HepG2 (cell line): ENCODE results near the gene EMP2. TPM values are rescaled to one million over a fixed set of nuclear protein-coding genes. Genes with fewer than 3 reads are reported as not detected.

Source experiments
- NFKBIZ ChIP-seq: IDR thresholded peaks from 2 replicates; pipeline ENCODE4 v1.6.1; 2018; ENCODE audit warnings: missing genetic modification reagents, missing compliant biosample characterization
- PATZ1 ChIP-seq: sonication (generic); formaldehyde crosslinking; IDR thresholded peaks from 2 replicates; pipeline ENCODE4 v1.4.0; 2020; ENCODE audit warnings: missing genetic modification reagents
- SALL2 ChIP-seq: sonication (generic); formaldehyde crosslinking; IDR thresholded peaks from 2 replicates; pipeline ENCODE4 v1.8.1; 2023; ENCODE audit warnings: mild to moderate bottlenecking, missing genetic modification reagents, inconsistent platforms
- YEATS2 ChIP-seq: sonication (generic); formaldehyde crosslinking; IDR thresholded peaks from 2 replicates; pipeline ENCODE4 v1.4.0; 2020; ENCODE audit warnings: missing genetic modification reagents, borderline replicate concordance
- ZBTB40 ChIP-seq, 2 experiments: fragments of 450-650 bp in 1 of 2; sonication (generic) in 1 of 2; formaldehyde crosslinking in 1 of 2; IDR thresholded peaks; 2 replicates each; pipeline versions ENCODE4 v1.6.1 to v1.8.0; 2016 to 2022; ENCODE audit warnings: antibody characterized with exemption in 1 of 2, mild to moderate bottlenecking in 1 of 2, missing genetic modification reagents in 1 of 2
- ZFP1 ChIP-seq: IDR thresholded peaks from 2 replicates; pipeline ENCODE4 v1.6.1; 2016
- ZNF101 ChIP-seq: sonication (generic); formaldehyde crosslinking; IDR thresholded peaks from 2 replicates; pipeline ENCODE4 v1.4.0; 2020; ENCODE audit warnings: mild to moderate bottlenecking, low read depth, missing genetic modification reagents, borderline replicate concordance
- ZNF275 ChIP-seq: sonication (generic); formaldehyde crosslinking; IDR thresholded peaks from 2 replicates; pipeline ENCODE4 v1.8.0; 2022; ENCODE audit warnings: missing genetic modification reagents, mild to moderate bottlenecking, inconsistent platforms, borderline replicate concordance
- ZNF3 ChIP-seq: IDR thresholded peaks from 2 replicates; pipeline ENCODE4 v1.7.0; 2017; ENCODE audit warnings: inconsistent platforms
- ZNF354B ChIP-seq: sonication (generic); formaldehyde crosslinking; IDR thresholded peaks from 2 replicates; pipeline ENCODE4 v1.8.0; 2022; ENCODE audit warnings: mild to moderate bottlenecking, missing genetic modification reagents
- ZNF574 ChIP-seq: sonication (generic); formaldehyde crosslinking; IDR thresholded peaks from 2 replicates; pipeline ENCODE4 v1.4.0; 2020; ENCODE audit warnings: missing genetic modification reagents
- ZNF614 ChIP-seq: IDR thresholded peaks from 2 replicates; pipeline ENCODE4 v1.6.1; 2018; ENCODE audit warnings: missing biosample characterization, missing genetic modification reagents, inconsistent platforms, borderline replicate concordance
- polyA plus RNA-seq, 8 experiments: library from polyadenylated mRNA; depleted of rRNA in 3 of 8; stranded (reverse) in 7 of 8; unstranded in 1 of 8; fragments of >200 nt; fragmentation: Illumina TruSeq in 4 of 8; extraction: Trizol in 4 of 8; gene quantifications; 2 replicates each; pipeline versions ENCODE4 v1.2.1 to v1.2.3, GENCODE V29; 2011 to 2016; ENCODE audit warnings: low read depth in 4 of 8, missing spikeins in 1 of 8, mixed read lengths in 1 of 8; ENCODE audit not compliant: insufficient read depth in 1 of 8
- total RNA-seq, 5 experiments: library from RNA; depleted of rRNA; stranded (reverse); fragments of >200 nt; fragmentation: Illumina TruSeq; extraction: Trizol; gene quantifications; 2 replicates each; pipeline ENCODE4 v1.2.3, GENCODE V29; 2016; ENCODE audit warnings: low read depth in 1 of 5

EMP2 gene
- total and polyA plus RNA-seq, 2 of the 13 experiments (the other 11 are each of a cell fraction or from before 2014, with no cell fraction given), result 24.6 to 91.2 TPM

GRCh38 chr16:10578474-10579316 is 1.7 kb downstream of the EMP2 start (continued):
- no peak for TF ChIP-seq ZBTB40 (IDR thresholded peaks at IDR 0.05)
- TF ChIP-seq ZBTB40 (CRISPR knock-in tag; IDR thresholded peaks at IDR 0.05), result no peak
- TF ChIP-seq PATZ1 (CRISPR knock-in tag), result peak; percentile 62
- peak; percentile 33; the same call in 1 of the 2 replicates for TF ChIP-seq ZNF614 (CRISPR knock-in tag)
- peak; percentile 57 for TF ChIP-seq ZNF574 (CRISPR knock-in tag)
- TF ChIP-seq ZNF3 (CRISPR knock-in tag), result no peak
- 0 out of 2 replicates have a peak, but pooled peaks have one; percentile 29 for TF ChIP-seq YEATS2
- 0 out of 2 replicates have a peak, but pooled peaks have one; percentile 31 for TF ChIP-seq ZNF354B (CRISPR knock-in tag)
- TF ChIP-seq ZNF275 (CRISPR knock-in tag), result no peak
- peak; percentile 39; the same call in 1 of the 2 replicates for TF ChIP-seq NFKBIZ (CRISPR knock-in tag)
- no peak for TF ChIP-seq ZNF101
- 0 out of 2 replicates have a peak, but pooled peaks have one; percentile 4 for TF ChIP-seq SALL2
- TF ChIP-seq ZFP1 (CRISPR knock-in tag), result 0 out of 2 replicates have a peak, but pooled peaks have one; percentile 41
